NB4 (cell line): Measurements from ENCODE around the gene NPIPB5.
"Not testable (repeated sequence)": the region's sequence is repeated elsewhere in the genome, so short reads cannot be mapped to it uniquely, and the experiment has no call there.

Experiments used
- POLR2A ChIP-seq: IDR thresholded peaks from 2 replicates; pipeline ENCODE4 v1.6.1; 2011; ENCODE audit warnings: mild to moderate bottlenecking; ENCODE audit not compliant: insufficient read length; ENCODE audit errors: extremely low read depth
- TF ChIP-seq, protein P1 (sequence below): IDR thresholded peaks from one replicate; pipeline ENCODE4 v1.5.1; 2012; ENCODE audit warnings: low read depth, low read length

GRCh38 chr16:22546630-22547029, 35.9 kb downstream of the NPIPB5 start:
- TF ChIP-seq POLR2A = not testable (repeated sequence)
- TF ChIP-seq, protein P1, sequence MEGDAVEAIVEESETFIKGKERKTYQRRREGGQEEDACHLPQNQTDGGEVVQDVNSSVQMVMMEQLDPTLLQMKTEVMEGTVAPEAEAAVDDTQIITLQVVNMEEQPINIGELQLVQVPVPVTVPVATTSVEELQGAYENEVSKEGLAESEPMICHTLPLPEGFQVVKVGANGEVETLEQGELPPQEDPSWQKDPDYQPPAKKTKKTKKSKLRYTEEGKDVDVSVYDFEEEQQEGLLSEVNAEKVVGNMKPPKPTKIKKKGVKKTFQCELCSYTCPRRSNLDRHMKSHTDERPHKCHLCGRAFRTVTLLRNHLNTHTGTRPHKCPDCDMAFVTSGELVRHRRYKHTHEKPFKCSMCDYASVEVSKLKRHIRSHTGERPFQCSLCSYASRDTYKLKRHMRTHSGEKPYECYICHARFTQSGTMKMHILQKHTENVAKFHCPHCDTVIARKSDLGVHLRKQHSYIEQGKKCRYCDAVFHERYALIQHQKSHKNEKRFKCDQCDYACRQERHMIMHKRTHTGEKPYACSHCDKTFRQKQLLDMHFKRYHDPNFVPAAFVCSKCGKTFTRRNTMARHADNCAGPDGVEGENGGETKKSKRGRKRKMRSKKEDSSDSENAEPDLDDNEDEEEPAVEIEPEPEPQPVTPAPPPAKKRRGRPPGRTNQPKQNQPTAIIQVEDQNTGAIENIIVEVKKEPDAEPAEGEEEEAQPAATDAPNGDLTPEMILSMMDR = not testable (repeated sequence)
